K562 (cell line): ENCODE data around the gene NOL12. TPM values are rescaled to one million over a fixed set of nuclear protein-coding genes. Genes with fewer than 3 reads are reported as not detected.
A peak's percentile ranks its signal among the peaks of the same experiment; 100 is the strongest.

ENCODE experiments used
- BCL6 ChIP-seq: fragments of 250-450 bp; sonication (Bioruptor Pico); IDR thresholded peaks from 2 replicates; pipeline ENCODE4 v1.4.0; 2020
- COPS2 ChIP-seq: fragments of 450-650 bp; conservative IDR thresholded peaks from 2 replicates; pipeline ENCODE4 v1.6.1; 2016; ENCODE audit warnings: mild to moderate bottlenecking, moderate library complexity
- E2F8 ChIP-seq: fragments of 450-650 bp; IDR thresholded peaks from 2 replicates; pipeline ENCODE4 v1.7.1; 2018; ENCODE audit warnings: mild to moderate bottlenecking, low read depth; ENCODE audit not compliant: partially characterized antibody
- HNRNPK ChIP-seq: fragments of 200-400 bp; formaldehyde crosslinking; IDR thresholded peaks from one replicate; pipeline ENCODE4 v1.6.1; 2018; ENCODE audit warnings: mild to moderate bottlenecking, low read depth, low read length; ENCODE audit not compliant: poor library complexity, severe bottlenecking
- JUNB ChIP-seq: fragments of 450-650 bp; formaldehyde crosslinking; conservative IDR thresholded peaks from 2 replicates; pipeline ENCODE4 v1.4.0; 2020; ENCODE audit warnings: mild to moderate bottlenecking
- KAT2B ChIP-seq: IDR thresholded peaks from one replicate; pipeline ENCODE4 v1.6.1; 2012; ENCODE audit warnings: low read depth, mild to moderate bottlenecking, control low read depth, inconsistent platforms, low read length, moderate library complexity
- KLF1 ChIP-seq: fragments of 450-650 bp; IDR thresholded peaks from 2 replicates; pipeline ENCODE4 v1.6.1; 2016; ENCODE audit warnings: missing genetic modification characterization, missing compliant biosample characterization
- MIER1 ChIP-seq: fragments of 450-650 bp; IDR thresholded peaks from 2 replicates; pipeline ENCODE4 v1.6.1; 2016; ENCODE audit warnings: antibody characterized with exemption, mild to moderate bottlenecking, low read depth
- NONO ChIP-seq, 2 experiments: fragments of 200-400 bp in 1 of 2; fragments of 450-650 bp in 1 of 2; formaldehyde crosslinking in 1 of 2; IDR thresholded peaks; 2 replicates each; pipeline ENCODE4 v1.6.1; 2017; ENCODE audit warnings: low read depth in 2 of 2, mild to moderate bottlenecking in 2 of 2, moderate library complexity in 2 of 2, low read length in 1 of 2
- NR1H2 ChIP-seq: sonication (generic); formaldehyde crosslinking; IDR thresholded peaks from 2 replicates; pipeline ENCODE4 v1.4.0; 2020; ENCODE audit warnings: mild to moderate bottlenecking, missing genetic modification reagents
- NR2C1 ChIP-seq, 2 experiments: fragments of 450-650 bp; IDR thresholded peaks; 2 replicates each; pipeline ENCODE4 v1.6.1; 2017; ENCODE audit warnings: mild to moderate bottlenecking in 2 of 2, antibody characterized with exemption in 1 of 2, inconsistent platforms in 1 of 2, missing compliant biosample characterization in 1 of 2, missing genetic modification characterization in 1 of 2
- NR3C1 ChIP-seq: sonication (generic); formaldehyde crosslinking; IDR thresholded peaks from 2 replicates; pipeline ENCODE4 v1.8.1; 2022; ENCODE audit warnings: missing genetic modification reagents
- NRF1 ChIP-seq, 2 experiments: fragments of 450-650 bp; IDR thresholded peaks in 1 of 2; conservative IDR thresholded peaks in 1 of 2; 2 replicates each; pipeline ENCODE4 v1.6.1; 2014; ENCODE audit warnings: mild to moderate bottlenecking in 2 of 2
- PCBP1 ChIP-seq: fragments of 200-400 bp; formaldehyde crosslinking; IDR thresholded peaks from 2 replicates; pipeline ENCODE4 v1.6.1; 2018; ENCODE audit warnings: mild to moderate bottlenecking, low read depth, low read length; ENCODE audit not compliant: poor library complexity, severe bottlenecking
- RFX1 ChIP-seq: fragments of 450-650 bp; IDR thresholded peaks from 2 replicates; pipeline ENCODE4 v1.6.1; 2016; ENCODE audit warnings: mild to moderate bottlenecking, moderate library complexity
- RFX7 ChIP-seq: fragments of 250-450 bp; sonication (Bioruptor Pico); IDR thresholded peaks from 2 replicates; pipeline ENCODE4 v1.5.1; 2021; ENCODE audit warnings: mild to moderate bottlenecking
- SMARCE1 ChIP-seq: fragments of 450-650 bp; IDR thresholded peaks from 2 replicates; pipeline ENCODE4 v1.7.1; 2016; ENCODE audit warnings: mild to moderate bottlenecking
- SRF ChIP-seq, 2 experiments: fragments of 250-450, 450-650 bp in 1 of 2; sonication (Bioruptor Pico) in 1 of 2; sonication (generic) in 1 of 2; formaldehyde crosslinking; IDR thresholded peaks; 2 replicates each; pipeline versions ENCODE4 v1.5.0 to v1.5.1; 2020 to 2022; ENCODE audit warnings: mild to moderate bottlenecking in 1 of 2, missing genetic modification reagents in 1 of 2
- TARDBP ChIP-seq: fragments of 450-650 bp; IDR thresholded peaks from 2 replicates; pipeline ENCODE4 v1.6.1; 2016
- ZBTB12 ChIP-seq: fragments of 250-450 bp; sonication (Bioruptor Pico); IDR thresholded peaks from 2 replicates; pipeline ENCODE4 v1.4.0; 2020
- ZNF133 ChIP-seq: fragments of 250-450 bp; sonication (Bioruptor Pico); IDR thresholded peaks from 2 replicates; pipeline ENCODE4 v1.4.0; 2020; ENCODE audit warnings: mild to moderate bottlenecking
- ZNF280B ChIP-seq: fragments of 250-450 bp; sonication (Bioruptor Pico); IDR thresholded peaks from 2 replicates; pipeline ENCODE4 v1.5.1; 2021; ENCODE audit warnings: mild to moderate bottlenecking
- ZNF695 ChIP-seq: fragments of 450-650 bp; formaldehyde crosslinking; IDR thresholded peaks from 2 replicates; pipeline ENCODE4 v1.4.0; 2020; ENCODE audit warnings: mild to moderate bottlenecking, moderate library complexity
- polyA plus RNA-seq, 8 experiments: library from polyadenylated mRNA; depleted of rRNA in 4 of 8; stranded (reverse) in 5 of 8; unstranded in 3 of 8; fragments of >200 nt; fragmentation: Nextera tagmentation in 2 of 8; fragmentation: Illumina TruSeq in 1 of 8; extraction: Ambion mirVana in 2 of 8; extraction: Trizol in 1 of 8; gene quantifications; 2 replicates each; pipeline versions ENCODE4 v1.2.1 to v1.2.3, GENCODE V29; 2011 to 2014; ENCODE audit warnings: inconsistent platforms in 1 of 8, missing spikeins in 1 of 8
- total RNA-seq, 7 experiments: library from RNA; depleted of rRNA in 6 of 7; stranded (reverse); fragments of >200 nt in 6 of 7; fragmentation: Illumina TruSeq in 2 of 7; extraction: Trizol in 2 of 7; gene quantifications; 2 replicates each; pipeline versions ENCODE4 v1.2.1 to v1.2.3, GENCODE V29; 2011 to 2021; ENCODE audit warnings: low replicate concordance in 1 of 7

Gene NOL12
- total and polyA plus RNA-seq, 9 of the 15 experiments (the other 6 are each of a cell fraction or from before 2014, with no cell fraction given): 2.8 to 40.9 (median 28.5) TPM

- TF ChIP-seq ZBTB12 (CRISPR knock-in tag) (no peak), NONO (IDR thresholded peaks at IDR 0.05; ENCODE audit: low read depth in 2 of 2, low read length in 1 of 2) (no peak), RFX1 (no peak), RFX7 (CRISPR knock-in tag) (no peak), NRF1 (conservative IDR thresholded peaks at IDR 0.05 in 1 of 2, IDR thresholded peaks at IDR 0.05 in 1 of 2) (0 out of 4 replicates have a peak, but pooled peaks of 1 of the 2 experiments have one; percentile 18), KLF1 (no peak), SRF (CRISPR knock-in tag; IDR thresholded peaks at IDR 0.05) (no peak; a peak in 1 of 4 replicates), HNRNPK (no peak), E2F8 (no peak), KAT2B (no peak), SMARCE1 (peak; percentile 51; the same call in 1 of the 2 replicates), JUNB (CRISPR knock-in tag) (no peak), ZNF695 (CRISPR knock-in tag) (no peak), COPS2 (no peak), NR3C1 (CRISPR knock-in tag) (no peak), ZNF133 (no peak), BCL6 (CRISPR knock-in tag) (no peak), PCBP1 (no peak), ZNF280B (CRISPR knock-in tag) (no peak), MIER1 (no peak), TARDBP (no peak), NR2C1 (IDR thresholded peaks at IDR 0.05) (no peak), NR2C1 (tag; IDR thresholded peaks at IDR 0.05) (no peak), NR1H2 (no peak)
These were observed 9.2 kb upstream of the NOL12 start (continued) for GRCh38 chr22:37676736-37677492.
